B cell (primary cell): ENCODE data around the gene SYMPK.

ENCODE experiments used
- EZH2 ChIP-seq: IDR thresholded peaks from 2 replicates; pipeline ENCODE4 v1.6.1; 2012; ENCODE audit warnings: borderline replicate concordance, low read depth, mild to moderate bottlenecking, moderate library complexity, low read length; ENCODE audit not compliant: insufficient read depth, poor library complexity, severe bottlenecking
- TF ChIP-seq, protein P1 (sequence below): fragments of 200-600 bp; IDR thresholded peaks from one replicate; pipeline ENCODE4 v1.8.0; 2022; ENCODE audit warnings: antibody characterized with exemption, mild to moderate bottlenecking

DNA sequence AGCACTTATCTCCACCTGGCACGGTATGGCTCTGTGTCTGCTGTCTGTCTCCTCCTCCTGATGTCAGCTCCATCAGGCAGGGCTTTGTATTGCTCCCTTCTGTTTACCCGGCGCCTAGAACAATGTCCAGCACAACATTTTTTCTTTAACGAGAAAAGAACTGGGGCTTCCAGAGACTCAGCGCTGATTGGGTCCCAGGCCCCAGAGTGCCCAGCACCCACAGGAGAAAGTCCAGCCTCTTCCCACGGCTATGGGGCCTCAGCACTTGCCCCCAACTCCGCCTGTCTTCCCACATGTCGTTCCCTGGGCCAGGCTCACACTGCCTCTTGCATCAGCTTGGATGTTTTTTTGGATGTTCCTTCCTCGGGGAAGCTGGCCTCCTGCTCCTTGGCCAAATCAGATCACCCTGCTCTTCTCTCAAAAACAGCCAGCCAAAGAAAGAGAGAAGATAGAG, 32.6 kb upstream of the SYMPK start:
- TF ChIP-seq, protein P1, sequence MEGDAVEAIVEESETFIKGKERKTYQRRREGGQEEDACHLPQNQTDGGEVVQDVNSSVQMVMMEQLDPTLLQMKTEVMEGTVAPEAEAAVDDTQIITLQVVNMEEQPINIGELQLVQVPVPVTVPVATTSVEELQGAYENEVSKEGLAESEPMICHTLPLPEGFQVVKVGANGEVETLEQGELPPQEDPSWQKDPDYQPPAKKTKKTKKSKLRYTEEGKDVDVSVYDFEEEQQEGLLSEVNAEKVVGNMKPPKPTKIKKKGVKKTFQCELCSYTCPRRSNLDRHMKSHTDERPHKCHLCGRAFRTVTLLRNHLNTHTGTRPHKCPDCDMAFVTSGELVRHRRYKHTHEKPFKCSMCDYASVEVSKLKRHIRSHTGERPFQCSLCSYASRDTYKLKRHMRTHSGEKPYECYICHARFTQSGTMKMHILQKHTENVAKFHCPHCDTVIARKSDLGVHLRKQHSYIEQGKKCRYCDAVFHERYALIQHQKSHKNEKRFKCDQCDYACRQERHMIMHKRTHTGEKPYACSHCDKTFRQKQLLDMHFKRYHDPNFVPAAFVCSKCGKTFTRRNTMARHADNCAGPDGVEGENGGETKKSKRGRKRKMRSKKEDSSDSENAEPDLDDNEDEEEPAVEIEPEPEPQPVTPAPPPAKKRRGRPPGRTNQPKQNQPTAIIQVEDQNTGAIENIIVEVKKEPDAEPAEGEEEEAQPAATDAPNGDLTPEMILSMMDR: no peak
- TF ChIP-seq EZH2: no peak
